ENCODE data around the gene SLC22A4.

The SLC22A4 gene

DNA sequence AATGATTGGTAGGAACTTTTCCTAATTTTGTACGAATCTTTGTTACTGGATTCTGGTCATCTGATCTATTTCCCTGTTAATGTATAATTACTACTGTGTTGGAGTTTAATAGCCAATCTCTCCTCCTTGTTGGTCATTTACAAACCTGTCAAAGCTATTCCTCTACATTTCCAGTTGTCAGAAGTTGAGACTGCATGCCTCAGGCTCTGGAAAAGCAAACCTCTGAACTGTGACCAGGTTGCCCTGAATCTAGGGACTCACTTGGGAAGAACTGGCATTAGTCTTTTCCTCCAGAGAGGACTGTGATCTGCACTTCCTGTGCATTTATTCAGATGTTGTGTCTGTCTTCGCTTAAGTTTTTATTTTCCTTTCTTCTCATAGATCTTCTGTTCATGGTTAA is 20.6 kb upstream of the SLC22A4 start:
- in situ Hi-C loops (cut with MboI; ENCODE audit: low sequenced_read_pairs) = no loop called here

DNA sequence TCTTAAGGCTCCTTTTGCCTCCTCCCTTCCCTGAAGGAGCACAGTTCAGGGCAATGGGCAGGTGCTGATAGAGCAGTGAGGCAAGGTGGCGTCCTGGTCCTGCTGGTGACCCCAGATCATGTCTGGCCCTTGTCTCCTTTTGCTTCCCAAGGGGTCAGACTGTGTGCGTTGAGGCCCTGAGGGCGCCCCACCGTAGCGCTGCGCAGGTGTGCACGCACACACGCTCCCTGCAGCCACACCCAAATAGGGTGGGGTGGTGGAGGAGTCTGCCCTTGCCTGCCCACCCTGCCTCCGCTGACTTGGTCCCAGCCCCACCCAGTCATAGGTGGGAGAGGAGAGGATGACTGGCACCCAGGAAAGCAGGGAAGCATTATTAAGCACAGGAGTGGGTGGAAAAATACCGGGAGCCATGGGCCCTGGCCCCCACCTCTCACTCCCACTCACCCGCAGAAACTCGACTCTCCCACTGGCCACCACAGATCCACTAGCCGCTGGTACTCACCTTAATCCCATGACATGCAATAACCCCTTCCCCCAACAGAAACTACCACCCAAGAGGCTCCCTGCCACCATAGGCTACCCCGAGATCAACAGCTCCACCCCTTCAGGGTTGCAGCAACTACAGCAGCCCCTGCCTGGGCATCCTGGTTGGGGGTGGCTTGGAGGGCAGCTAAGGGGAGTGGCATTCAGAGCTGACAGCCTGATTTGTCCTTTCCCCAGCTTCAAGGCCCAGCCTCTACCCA is 20.0 kb upstream of the SLC22A4 start:
- in situ Hi-C loops (cut with MboI; ENCODE audit: low sequenced_read_pairs) = no loop called here

DNA sequence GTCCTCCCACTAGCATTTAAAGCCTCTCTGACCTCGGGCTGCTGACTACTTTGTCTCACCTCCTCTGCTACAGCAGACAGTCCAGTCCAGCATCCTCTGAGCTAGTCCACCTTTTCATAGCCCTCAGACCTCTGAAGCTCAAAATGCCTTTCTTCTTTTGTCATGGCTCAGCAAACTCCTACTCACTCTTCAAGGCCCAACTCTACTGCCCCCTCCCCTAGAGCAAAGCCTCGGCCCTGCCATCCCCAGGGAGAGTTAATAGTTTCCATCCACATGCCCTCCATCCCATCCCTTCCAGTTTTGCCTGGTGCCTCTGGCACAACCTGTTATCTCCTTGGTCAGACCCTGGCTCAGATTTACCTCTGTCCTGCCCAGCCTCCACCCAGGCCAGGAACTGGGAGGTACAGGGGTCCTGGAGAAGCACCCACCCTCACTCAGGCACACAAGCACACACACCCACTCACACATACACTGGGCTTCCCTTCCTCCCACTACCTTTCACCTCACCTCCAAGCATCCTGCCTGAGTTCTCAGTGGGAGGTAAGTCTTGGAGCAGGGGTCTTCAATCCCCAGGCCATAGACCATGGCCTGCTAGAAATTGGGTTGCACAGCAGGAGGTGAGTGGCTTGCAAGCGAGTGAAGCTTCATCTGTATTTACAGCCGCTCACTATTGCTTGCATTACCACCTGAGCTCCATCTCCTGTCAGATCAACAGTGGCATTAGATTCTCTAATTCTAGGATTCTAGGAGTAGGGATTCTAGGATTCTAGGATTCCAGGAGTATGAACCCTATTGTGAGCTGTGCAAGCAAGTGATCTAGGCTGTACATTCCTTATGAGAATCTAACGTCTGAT is 18.6 kb upstream of the SLC22A4 start:
- in situ Hi-C loops (cut with MboI; ENCODE audit: low sequenced_read_pairs) = no loop called here

DNA sequence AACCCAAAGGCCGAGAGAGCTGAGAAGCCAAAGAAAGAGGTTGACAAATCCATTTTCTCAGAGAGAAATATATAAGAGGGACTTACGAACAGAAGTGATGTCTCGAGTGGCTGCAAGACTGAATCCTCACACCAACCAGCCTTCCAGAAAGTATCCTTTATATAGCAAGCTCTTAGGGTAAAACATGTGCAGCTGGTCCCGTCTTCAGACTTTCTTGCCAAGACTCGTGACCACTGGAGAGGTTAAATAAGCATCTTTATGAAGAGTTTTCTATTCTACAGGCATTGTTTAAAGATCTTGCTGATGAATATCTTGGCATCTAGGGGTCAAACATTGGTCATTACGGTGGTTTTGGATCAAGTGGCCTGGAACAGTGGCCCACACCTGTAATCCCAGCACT is 16.9 kb upstream of the SLC22A4 start:
- in situ Hi-C loops (cut with MboI; ENCODE audit: low sequenced_read_pairs) = no loop called here

DNA sequence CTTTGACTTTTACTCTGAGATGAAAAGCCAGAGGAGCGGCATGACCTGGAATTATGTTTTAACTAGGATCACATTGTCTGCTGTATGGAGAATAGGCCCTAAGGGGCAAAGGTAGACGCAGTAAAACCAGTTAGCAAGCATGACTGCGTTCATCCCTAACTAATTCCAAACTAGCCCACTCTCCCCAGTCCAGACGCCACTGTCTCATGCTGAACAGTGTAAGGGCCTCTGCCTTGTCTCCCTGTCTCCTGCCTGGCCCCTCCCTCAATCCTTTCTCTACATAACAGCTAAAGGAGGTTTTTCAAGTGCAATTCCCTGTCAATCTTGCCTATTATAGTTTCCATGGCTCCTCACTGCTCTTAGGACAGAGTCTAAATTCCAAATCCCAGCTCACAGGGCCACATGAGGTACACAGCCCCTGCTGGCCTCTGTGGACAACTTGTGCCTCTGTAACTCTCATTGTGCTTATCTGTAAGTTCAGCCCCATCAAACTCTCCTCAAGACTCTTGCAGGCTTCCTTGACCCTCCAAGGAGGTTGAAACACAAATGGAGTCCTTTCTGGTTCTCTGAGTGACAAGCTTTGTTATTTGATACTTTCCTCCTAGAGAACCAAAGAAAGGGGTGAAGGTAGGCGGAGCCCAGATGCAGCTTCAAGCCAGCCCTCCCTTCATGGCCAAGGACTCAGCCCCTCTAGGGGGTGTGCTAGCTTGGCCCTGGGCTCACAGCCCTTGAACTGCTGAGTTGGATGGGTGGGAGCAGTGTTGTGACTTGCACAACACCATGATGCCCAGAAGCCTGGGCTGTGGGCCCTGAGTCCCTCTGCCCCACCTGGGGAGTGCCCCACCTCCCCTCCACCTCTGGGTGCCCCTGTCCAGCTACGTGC is 16.0 kb upstream of the SLC22A4 start:
- in situ Hi-C loops (cut with MboI; ENCODE audit: low sequenced_read_pairs) = no loop called here

DNA sequence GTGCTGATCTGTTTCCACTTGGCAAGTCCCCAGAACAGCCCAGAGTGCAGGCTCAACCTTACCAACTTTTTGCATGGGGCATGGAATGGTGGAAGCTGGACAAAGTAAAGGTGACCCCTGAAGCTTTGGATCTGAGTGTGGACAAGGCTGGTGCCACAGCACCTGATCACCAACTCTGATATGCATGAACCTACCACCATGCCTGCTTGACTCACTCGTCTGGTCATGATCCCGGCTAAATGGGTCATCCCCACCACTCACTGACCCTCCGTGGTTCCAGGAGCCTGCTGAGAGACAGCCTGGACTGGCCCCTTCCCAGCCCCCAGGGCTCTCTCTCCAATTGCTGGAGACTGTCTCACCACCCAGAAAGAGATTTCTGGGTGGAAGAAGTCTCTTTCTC is 14.4 kb upstream of the SLC22A4 start:
- in situ Hi-C loops (cut with MboI; ENCODE audit: low sequenced_read_pairs) = no loop called here

DNA sequence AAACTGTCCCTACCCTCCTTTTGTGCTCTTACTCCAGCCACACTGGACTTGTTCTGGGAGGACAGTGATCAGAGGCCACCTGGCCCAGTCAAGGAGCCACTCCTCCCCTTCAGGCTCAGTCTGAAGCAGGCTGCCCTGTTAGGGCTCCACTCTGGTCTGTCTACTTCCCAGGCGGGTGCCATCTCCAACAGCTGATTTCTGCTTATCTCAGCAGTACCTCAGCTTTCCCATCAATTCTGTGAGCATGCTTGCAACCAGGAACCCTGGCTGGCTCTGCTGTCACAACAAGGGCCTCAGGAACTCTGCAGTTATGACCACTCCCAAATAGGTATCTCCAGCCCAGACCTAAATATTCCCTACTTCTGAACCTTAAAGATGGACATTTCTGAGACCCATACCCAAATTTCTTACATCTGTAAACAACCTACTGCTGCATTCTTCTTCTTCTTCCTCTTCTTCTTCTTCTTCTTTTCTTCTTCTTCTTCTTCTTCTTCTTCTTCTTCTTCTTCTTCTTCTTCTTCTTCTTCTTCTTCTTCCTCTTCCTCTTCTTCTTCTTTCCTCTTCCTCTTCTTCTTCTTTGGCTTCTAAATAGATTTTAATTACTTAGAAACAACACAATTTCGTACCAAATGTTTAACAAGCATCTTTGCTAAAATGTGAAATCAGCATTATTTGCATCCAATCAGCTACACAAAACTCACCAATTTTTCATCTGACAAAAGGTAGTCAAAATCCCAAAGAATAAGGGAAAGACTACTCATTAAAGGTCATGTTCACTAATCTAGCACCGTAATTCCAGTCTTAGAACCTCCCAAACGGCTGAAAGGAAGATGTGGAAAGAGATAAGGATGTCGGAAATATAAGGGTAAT is 13.6 kb upstream of the SLC22A4 start:
- in situ Hi-C loops (cut with MboI; ENCODE audit: low sequenced_read_pairs) = no loop called here

DNA sequence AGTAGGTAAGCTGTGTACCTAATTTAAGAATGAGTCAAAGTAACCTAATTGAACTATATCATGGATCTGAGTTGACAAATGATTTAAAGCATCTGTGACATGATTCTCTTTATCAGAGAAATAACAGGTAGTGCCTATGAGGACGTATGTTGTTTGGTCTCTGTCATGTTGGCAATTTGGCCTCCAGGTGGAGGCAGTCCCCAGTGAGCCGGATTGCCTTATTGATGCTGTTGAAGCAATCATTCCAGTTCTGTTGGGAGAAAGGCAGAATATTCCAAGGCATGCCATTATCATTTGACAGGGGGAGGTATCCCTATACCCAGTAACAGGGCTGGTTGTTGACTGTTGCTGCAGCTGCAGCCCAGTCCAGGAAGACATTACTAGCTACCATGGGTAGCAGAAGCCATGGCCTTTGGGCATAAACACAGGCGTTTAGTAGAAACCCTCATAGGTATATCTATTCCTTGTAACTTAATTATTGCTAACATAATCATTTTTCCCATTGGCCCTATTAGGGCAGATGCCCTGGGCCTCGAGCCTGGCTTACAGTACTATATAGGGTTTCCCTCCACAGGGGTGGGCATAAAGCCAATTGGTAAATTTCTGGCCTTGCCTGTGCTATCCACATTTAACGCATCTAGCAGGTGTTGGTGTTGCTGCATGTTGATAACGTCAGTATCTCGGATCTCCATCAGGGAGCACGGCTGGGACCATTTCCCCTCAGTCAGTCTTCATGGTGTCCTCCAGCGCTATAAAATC is 12.2 kb upstream of the SLC22A4 start:
- in situ Hi-C loops (cut with MboI; ENCODE audit: low sequenced_read_pairs) = no loop called here

DNA sequence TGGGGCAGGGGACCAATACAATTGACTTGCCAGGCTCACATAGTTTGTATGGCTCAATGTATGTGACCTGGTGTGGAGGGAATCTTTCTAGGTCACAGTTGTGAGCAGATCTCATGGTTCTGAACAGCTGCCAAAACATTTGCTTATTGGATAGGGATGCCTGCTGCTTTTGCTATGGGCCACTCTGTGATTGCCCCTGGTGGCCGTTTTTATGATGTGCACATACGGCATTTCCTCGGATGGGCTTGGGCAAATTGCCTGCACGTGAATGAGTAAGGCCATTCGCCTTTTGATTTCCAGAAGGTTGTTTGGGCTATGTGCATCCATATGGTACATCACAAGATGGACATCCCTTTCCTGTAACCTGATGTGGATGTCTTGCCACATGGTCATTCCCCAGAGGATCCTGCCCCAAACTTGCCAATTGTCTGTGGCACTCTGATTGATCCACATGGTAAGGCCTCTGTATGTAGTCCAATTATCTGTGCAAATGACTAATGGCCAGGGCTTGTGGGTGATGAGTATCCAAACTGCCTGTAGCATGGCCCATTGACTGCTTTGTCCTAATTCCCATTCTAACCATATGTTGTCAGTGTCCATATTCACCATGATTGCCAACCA is 10.7 kb upstream of the SLC22A4 start:
- in situ Hi-C loops (cut with MboI; ENCODE audit: low sequenced_read_pairs) = no loop called here

DNA sequence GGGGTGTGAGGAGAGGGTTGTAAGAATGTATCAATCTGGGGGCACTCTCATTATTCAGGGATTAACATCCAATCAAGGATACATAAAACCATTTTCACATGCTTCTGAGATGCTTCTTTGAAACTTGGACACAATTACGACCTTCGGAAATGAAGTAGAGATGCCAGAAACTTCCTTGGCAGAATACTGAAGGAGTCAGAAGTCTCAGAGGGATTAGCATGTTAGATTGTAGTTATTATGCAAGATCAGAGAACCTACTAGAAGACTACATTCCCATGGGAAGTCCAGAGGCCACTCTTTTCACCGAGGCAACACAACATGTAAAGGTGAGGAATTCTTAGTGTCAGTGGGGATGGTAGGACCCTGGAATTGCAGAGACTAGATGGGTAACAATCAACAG is 5.1 kb upstream of the SLC22A4 start:
- in situ Hi-C loops (cut with MboI; ENCODE audit: low sequenced_read_pairs) = no loop called here

DNA sequence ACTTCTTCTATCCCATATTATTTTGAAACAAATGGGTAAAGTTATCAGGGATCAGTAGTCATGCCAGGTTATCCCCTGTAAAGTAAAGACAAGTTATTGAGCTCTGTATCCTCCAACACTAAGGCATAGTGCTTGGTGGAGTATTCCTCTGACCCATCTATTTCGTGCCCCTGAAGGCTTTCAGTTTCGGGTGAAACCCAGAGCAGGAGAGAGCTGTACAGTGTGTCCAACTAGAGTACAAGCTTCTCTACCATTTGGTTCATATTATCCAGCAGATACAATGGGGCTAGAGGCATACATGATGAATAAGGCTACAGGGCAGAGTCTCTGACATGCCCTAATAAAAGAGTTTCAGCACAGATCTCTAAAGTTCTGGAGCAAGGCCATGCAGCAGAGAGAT is 3.2 kb upstream of the SLC22A4 start:
- in situ Hi-C loops (cut with MboI; ENCODE audit: low sequenced_read_pairs) = no loop called here

DNA sequence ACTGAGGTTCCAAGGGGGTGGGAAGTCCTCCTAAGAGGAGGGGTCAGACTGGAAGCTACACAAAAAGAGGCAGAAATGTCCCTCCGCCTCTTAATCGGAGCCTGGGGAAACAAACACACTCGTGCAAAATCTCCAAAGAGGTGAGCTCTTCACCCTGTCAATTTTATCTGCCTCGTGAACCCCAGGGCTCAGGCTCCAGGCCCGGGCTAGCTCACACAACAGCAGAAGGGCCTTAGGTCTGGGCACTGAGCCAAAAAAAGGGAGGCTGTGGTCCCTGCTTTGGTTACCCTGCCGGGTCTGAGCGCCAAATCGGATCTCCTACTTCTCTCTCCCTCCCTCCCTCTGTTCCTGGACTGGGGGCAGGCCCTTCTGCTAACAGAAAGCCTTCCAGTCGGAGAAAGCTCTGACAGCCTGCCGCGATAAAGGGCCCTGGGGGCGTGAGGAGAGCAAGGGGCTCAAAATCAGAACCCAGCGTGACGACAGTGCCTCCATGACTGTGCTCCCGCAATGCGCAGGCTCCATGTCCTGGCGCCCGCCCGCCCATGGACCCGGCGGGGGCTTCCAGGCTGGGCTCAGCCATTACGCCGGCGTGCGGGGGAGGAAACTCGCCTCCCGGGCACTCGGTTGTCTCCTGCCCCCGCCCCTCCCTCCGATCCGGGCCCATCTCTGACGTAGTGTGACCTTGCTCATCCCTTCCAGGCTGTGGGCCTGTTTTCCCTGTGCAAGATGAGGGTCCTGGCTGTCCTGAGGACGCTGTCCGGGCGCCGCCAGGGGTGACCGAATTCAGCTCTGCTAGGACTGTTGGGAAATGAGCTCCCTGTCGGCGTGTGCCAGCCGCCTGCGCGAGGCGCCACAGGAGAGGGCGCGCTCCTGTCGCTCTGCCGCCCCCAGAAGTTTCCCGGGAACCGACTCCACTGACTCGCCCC is 865 bp upstream of the SLC22A4 start:
- in situ Hi-C loops (cut with MboI; ENCODE audit: low sequenced_read_pairs) = no loop called here

DNA sequence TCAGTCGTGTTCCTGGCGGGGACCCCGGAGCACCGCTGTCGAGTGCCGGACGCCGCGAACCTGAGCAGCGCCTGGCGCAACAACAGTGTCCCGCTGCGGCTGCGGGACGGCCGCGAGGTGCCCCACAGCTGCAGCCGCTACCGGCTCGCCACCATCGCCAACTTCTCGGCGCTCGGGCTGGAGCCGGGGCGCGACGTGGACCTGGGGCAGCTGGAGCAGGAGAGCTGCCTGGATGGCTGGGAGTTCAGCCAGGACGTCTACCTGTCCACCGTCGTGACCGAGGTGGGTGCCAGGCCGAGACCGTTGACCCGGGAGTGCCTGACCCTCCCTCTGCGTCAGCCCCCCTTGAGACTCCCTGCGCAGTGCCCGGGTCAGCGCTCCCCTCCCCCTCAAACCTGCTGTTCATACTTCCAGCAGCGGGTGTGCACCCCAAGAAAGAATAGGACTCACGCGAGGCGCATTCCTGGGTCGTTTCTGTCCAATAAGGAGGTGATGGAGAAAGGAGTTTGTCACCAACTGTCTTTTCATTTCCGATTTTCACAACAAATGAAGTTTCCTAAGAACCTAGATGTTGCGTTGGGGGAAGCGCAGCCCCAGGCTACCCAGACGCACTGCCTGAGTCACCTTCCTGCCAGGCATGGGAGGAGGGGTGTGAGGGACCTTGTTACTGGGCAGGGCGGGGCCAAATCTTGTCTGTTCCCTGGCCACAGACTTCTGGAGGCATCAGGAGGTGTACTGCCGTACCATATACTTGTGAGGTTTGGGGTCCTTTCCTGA is 722 bp downstream of the SLC22A4 start:
- in situ Hi-C loops (cut with MboI; ENCODE audit: low sequenced_read_pairs) = no loop called here

DNA sequence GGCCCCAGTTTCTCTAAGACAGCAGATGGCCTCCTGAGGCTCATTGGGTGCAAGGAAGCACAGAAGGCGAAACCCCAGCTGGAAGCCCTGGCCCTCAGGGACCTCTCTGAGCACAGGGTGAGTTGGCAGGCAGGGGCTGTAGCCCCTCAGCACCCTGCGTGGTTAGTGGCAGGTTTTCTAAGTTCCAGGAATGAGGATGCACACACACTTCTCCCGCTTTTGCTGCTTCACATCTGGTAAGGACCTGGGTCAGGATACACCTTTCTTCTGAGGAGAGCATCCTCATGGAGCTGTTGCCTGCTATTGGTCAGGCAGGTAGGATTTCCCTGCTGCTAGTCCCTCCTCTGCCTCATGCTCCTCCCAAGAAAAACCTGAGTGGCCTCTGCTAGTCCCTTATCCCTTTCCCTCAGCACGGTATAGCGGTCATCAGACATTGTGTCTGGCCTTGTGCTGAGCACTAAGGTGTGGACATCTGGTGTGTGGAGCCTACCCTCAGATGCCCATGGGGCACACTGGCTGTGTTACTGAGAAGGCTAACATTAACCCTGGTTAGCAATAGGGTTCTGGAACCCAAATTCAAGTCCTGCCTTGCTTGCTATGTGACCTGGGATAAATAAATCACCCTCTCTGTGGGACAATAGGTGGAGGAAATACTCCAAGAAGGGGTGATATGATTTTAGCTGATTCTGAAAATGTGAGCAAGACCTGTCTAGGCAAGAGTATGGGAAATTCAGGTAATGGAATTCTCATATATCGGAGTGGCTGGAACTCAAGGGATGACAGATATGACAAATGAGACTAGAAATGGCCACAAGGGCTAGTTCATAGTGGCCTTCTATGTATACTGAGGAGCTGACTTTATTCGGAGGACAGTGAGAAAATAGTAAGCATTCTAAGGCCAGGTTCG is 1.6 kb downstream of the SLC22A4 start:
- in situ Hi-C loops (cut with MboI; ENCODE audit: low sequenced_read_pairs) = no loop called here

DNA sequence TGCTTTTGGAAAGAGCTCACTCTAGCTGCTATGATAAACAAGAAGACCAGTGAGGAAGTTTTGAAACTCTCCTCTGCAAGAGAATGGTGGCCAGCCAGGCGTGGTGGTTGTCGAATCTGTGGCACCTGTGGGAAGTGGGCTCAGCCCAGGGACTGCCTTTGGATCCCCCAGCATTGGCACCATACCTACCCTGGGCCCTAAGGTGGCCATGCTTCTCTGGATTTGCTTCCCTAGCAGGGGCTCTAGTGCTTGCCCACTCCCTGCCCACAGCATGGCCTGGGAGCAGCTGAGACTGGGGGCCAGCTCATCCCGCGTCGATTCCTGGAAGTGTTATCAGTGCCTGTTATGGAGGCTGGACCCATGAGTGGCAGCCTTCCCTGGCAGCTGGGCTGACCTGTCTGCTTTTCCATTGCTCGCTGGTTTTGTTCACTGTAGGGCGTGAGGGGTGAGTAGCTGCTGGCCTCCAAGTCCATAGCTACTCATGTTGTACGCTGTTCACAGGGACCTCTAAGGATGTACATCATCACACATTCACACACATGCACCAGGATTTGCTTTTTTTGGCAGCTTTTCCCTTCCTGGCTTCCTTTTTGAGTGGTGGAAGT is 2.3 kb downstream of the SLC22A4 start:
- in situ Hi-C loops (cut with MboI; ENCODE audit: low sequenced_read_pairs) = no loop called here

All from HL-60/S4 (cell line).